Kidney (tissue), 14 donors: Measurements from ENCODE around the gene AKT3. TPM values are rescaled to one million over a fixed set of nuclear protein-coding genes. Genes with fewer than 3 reads are reported as not detected.

ENCODE experiments used
- DNase-seq, 5 donors: peaks; one replicate each; pipeline ENCODE4 v3.0.0-alpha.2; 2013 to 2020
- FAIRE-seq: peaks from 2 replicates; lab custom pipeline; 2012; peaks lifted over from hg19 to GRCh38; lab: Jason Lieb, UNC
- H3K27ac ChIP-seq, 2 donors: one replicate each; pipeline ENCODE4 v1.7.0; 2013; ENCODE audit warnings: low read depth in 2 of 2, low read length in 2 of 2, inconsistent platforms in 1 of 2
- H3K27me3 ChIP-seq: one replicate; pipeline ENCODE4 v1.7.1; 2013; ENCODE audit warnings: low read length, inconsistent platforms; ENCODE audit not compliant: control insufficient read depth, insufficient read depth
- H3K36me3 ChIP-seq, 3 donors: one replicate each; pipeline versions ENCODE4 v1.7.0 to v1.7.1; 2013; ENCODE audit warnings: low read length in 3 of 3, control low read depth in 1 of 3, inconsistent platforms in 1 of 3; ENCODE audit not compliant: insufficient read depth in 3 of 3, control insufficient read depth in 2 of 3
- H3K4me1 ChIP-seq, 3 donors: one replicate each; pipeline versions ENCODE4 v1.7.0 to v1.7.1; 2013; ENCODE audit warnings: low read length in 3 of 3, inconsistent platforms in 1 of 3, low read depth in 1 of 3; ENCODE audit not compliant: control insufficient read depth in 2 of 3, insufficient read depth in 2 of 3
- H3K4me3 ChIP-seq, 3 donors: one replicate each; pipeline versions ENCODE4 v1.7.0 to v1.8.1; 2013; ENCODE audit warnings: low read length in 3 of 3, control low read depth in 1 of 3, inconsistent platforms in 1 of 3
- H3K9ac ChIP-seq, 3 donors: one replicate each; pipeline versions ENCODE4 v1.7.0 to v1.7.1; 2013; ENCODE audit warnings: low read length in 3 of 3, control low read depth in 1 of 3, inconsistent platforms in 1 of 3
- H3K9me3 ChIP-seq, 3 donors: one replicate each; pipeline versions ENCODE4 v1.7.0 to v1.7.1; 2013; ENCODE audit warnings: low read length in 3 of 3, control low read depth in 1 of 3, inconsistent platforms in 1 of 3; ENCODE audit not compliant: control insufficient read depth in 2 of 3, insufficient read depth in 1 of 3
- CTCF ChIP-seq: IDR thresholded peaks from 3 replicates; pipeline ENCODE4 v1.5.1; 2012; ENCODE audit warnings: mild to moderate bottlenecking, moderate library complexity, borderline replicate concordance; ENCODE audit not compliant: insufficient read depth; ENCODE audit errors: extremely low read depth
- intact Hi-C: fragments of 100-400 bp; cut with DNase I; formaldehyde crosslinking; loops from one replicate; pipeline ENCODE4 v1.11.1; 2022
- polyA plus RNA-seq: library from polyadenylated mRNA; stranded (reverse); fragments of 350-450 nt; fragmentation: Illumina TruSeq; extraction: RNeasy Lipid Tissue Mini Kit (QIAGEN cat#74804); gene quantifications from one replicate; pipeline ENCODE4 v1.2.3, GENCODE V29; 2014; ENCODE audit warnings: low read depth, low replicate concordance; ENCODE audit not compliant: insufficient read depth
- total RNA-seq: library from RNA; stranded (reverse); fragmentation: NEBNext Ultra II Directional; extraction: Animal tissue kit (Norgen Biotek cat#: 25700); gene quantifications from one replicate; pipeline ENCODE4 v1.2.1, GENCODE V29; 2021
- donor health status: control.
- donor health status: control.
- donor health status: control.
- donor health status: control.
- donor health status: control.
- donor health status: DM: yes; HTN: yes; CAD: no.
- donor health status: Normal renal cell carcinoma (clear cell type).

The AKT3 gene
- total and polyA plus RNA-seq, 2 donors from 2014 or later, result 9.5 to 81.6 TPM

- no peak overlapping the region for H3K9ac ChIP-seq
- no peak overlapping the region for H3K27ac ChIP-seq
- FAIRE-seq (no peak), DNase-seq (no peak)
- H3K9me3 ChIP-seq, result no peaks in the 10 kb centered on the region
- H3K4me3 ChIP-seq, result no peak overlapping the region
- no peaks in the 10 kb centered on the region for H3K4me1 ChIP-seq
- TF ChIP-seq CTCF, result no peak
- no peaks in the 10 kb centered on the region for H3K36me3 ChIP-seq
- intact Hi-C loops, result no loop called here
- no peaks in the 10 kb centered on the region for H3K27me3 ChIP-seq
These were observed 43.7 kb downstream of the AKT3 start for GRCh38 chr1:243806310-243806709.

- H3K9me3 ChIP-seq, result no peaks in the 10 kb centered on the region
- TF ChIP-seq CTCF, result no peak
- DNase-seq (no peak), FAIRE-seq (no peak)
- H3K27ac ChIP-seq, result no peak overlapping the region
- no peak overlapping the region for H3K4me3 ChIP-seq
- H3K36me3 ChIP-seq, result no peaks in the 10 kb centered on the region
- H3K27me3 ChIP-seq, result no peaks in the 10 kb centered on the region
- intact Hi-C loops, result no loop called here
- H3K9ac ChIP-seq, result no peak overlapping the region
- no peaks in the 10 kb centered on the region for H3K4me1 ChIP-seq
These were observed 47.3 kb downstream of the AKT3 start for GRCh38 chr1:243802736-243803135.

GRCh38 chr1:243801378-243801777, 48.7 kb downstream of the AKT3 start:
- no peak for TF ChIP-seq CTCF

GRCh38 chr1:243799908-243800307, 50.1 kb downstream of the AKT3 start:
- no peak for TF ChIP-seq CTCF
- Histone ChIP-seq H3K9me3 (no peaks in the 10 kb centered on the region), H3K4me1 (no peaks in the 10 kb centered on the region), H3K27ac (no peak overlapping the region), H3K27me3 (no peaks in the 10 kb centered on the region), H3K9ac (no peak overlapping the region), H3K4me3 (no peak overlapping the region), H3K36me3 (no peaks in the 10 kb centered on the region)
- FAIRE-seq (no peak), DNase-seq (no peak)
- intact Hi-C loops, result no loop called here

More at GRCh38 chr1:243801378-243801777, 48.7 kb downstream of the AKT3 start:
- FAIRE-seq, result no peak
- intact Hi-C loops, result no loop called here
- no peaks in the 10 kb centered on the region for H3K36me3 ChIP-seq
- H3K9me3 ChIP-seq, result no peaks in the 10 kb centered on the region
- no peak for DNase-seq
- no peak overlapping the region for H3K27ac ChIP-seq
- no peak overlapping the region for H3K9ac ChIP-seq
- no peaks in the 10 kb centered on the region for H3K4me1 ChIP-seq
- no peaks in the 10 kb centered on the region for H3K27me3 ChIP-seq
- no peak overlapping the region for H3K4me3 ChIP-seq
